GM12878 (cell line): ENCODE measurements around the gene HAUS6. TPM values are rescaled to one million over a fixed set of nuclear protein-coding genes. Genes with fewer than 3 reads are reported as not detected.
A peak's percentile ranks its signal among the peaks of the same experiment; 100 is the strongest.

Source experiments
- CHD2 ChIP-seq: IDR thresholded peaks from 2 replicates; pipeline ENCODE4 v1.6.1; 2011; ENCODE audit warnings: low read depth, low read length, improper control_type of control experiment, borderline replicate concordance
- ETV6 ChIP-seq, 2 experiments: fragments of 450-650 bp in 1 of 2; IDR thresholded peaks in 1 of 2; conservative IDR thresholded peaks in 1 of 2; 2 replicates each; pipeline ENCODE4 v1.6.1; 2014; ENCODE audit warnings: antibody characterized with exemption in 1 of 2, borderline replicate concordance in 1 of 2, low read depth in 1 of 2, mild to moderate bottlenecking in 1 of 2, moderate library complexity in 1 of 2
- HCFC1 ChIP-seq: fragments of 150-350 bp; IDR thresholded peaks from 2 replicates; pipeline ENCODE4 v1.6.1; 2014; ENCODE audit warnings: low read length
- JUNB ChIP-seq: IDR thresholded peaks from 2 replicates; pipeline ENCODE4 v1.6.1; 2016; ENCODE audit warnings: antibody characterized with exemption, mild to moderate bottlenecking
- MEF2A ChIP-seq: IDR thresholded peaks from 2 replicates; pipeline ENCODE4 v1.6.1; 2011; ENCODE audit warnings: low read depth, mild to moderate bottlenecking, low read length, moderate library complexity; ENCODE audit not compliant: insufficient read depth
- MTA2 ChIP-seq: fragments of 450-650 bp; IDR thresholded peaks from 2 replicates; pipeline ENCODE4 v1.6.1; 2016; ENCODE audit warnings: low read depth, mild to moderate bottlenecking, moderate library complexity
- RAD51 ChIP-seq: fragments of 450-650 bp; IDR thresholded peaks from 2 replicates; pipeline ENCODE4 v1.6.1; 2016; ENCODE audit warnings: moderate library complexity, mild to moderate bottlenecking, inconsistent platforms
- SREBF2 ChIP-seq: IDR thresholded peaks from 2 replicates; pipeline ENCODE4 v1.6.1; 2012; ENCODE audit warnings: mild to moderate bottlenecking, low read length
- TCF12 ChIP-seq: IDR thresholded peaks from 2 replicates; pipeline ENCODE4 v1.6.1; 2011; ENCODE audit warnings: low read depth, mild to moderate bottlenecking, low read length
- YBX1 ChIP-seq: fragments of 450-650 bp; IDR thresholded peaks from 2 replicates; pipeline ENCODE4 v1.6.1; 2016; ENCODE audit warnings: antibody characterized with exemption
- ZNF207 ChIP-seq: fragments of 450-650 bp; IDR thresholded peaks from 2 replicates; pipeline ENCODE4 v1.6.1; 2014; ENCODE audit warnings: antibody characterized with exemption, mild to moderate bottlenecking, borderline replicate concordance
- ZNF24 ChIP-seq: fragments of 450-650 bp; IDR thresholded peaks from 2 replicates; pipeline ENCODE4 v1.6.1; 2017; ENCODE audit warnings: antibody characterized with exemption, mild to moderate bottlenecking
- ZZZ3 ChIP-seq: IDR thresholded peaks from 2 replicates; pipeline ENCODE4 v1.6.1; 2011; ENCODE audit warnings: low read depth; ENCODE audit not compliant: control insufficient read depth, insufficient read length
- polyA plus RNA-seq, 11 experiments: library from polyadenylated mRNA; depleted of rRNA in 4 of 11; unstranded in 6 of 11; stranded (reverse) in 5 of 11; fragments of >200 nt; fragmentation: Nextera tagmentation in 4 of 11; fragmentation: Illumina TruSeq in 1 of 11; extraction: Ambion mirVana in 4 of 11; extraction: Trizol in 1 of 11; gene quantifications; 1 replicate in 1 of 11; 2 replicates in 10 of 11; pipeline versions ENCODE4 v1.2.1 to v1.2.3, GENCODE V29; 2011 to 2016; ENCODE audit warnings: inconsistent platforms in 2 of 11, missing spikeins in 2 of 11, low read depth in 1 of 11
- total RNA-seq, 4 experiments: library from RNA; depleted of rRNA in 3 of 4; stranded (reverse); fragments of >200 nt in 3 of 4; fragmentation: Illumina TruSeq in 1 of 4; extraction: Trizol in 1 of 4; gene quantifications; 2 replicates each; pipeline versions ENCODE4 v1.2.1 to v1.2.3, GENCODE V29; 2013 to 2021
- TF ChIP-seq, protein P1 (sequence below): fragments of 450-650 bp; IDR thresholded peaks from 2 replicates; pipeline ENCODE4 v1.6.1; 2018; ENCODE audit warnings: borderline replicate concordance, mild to moderate bottlenecking; ENCODE audit not compliant: partially characterized antibody
- TF ChIP-seq, protein P2 (sequence below), 3 experiments: IDR thresholded peaks in 2 of 3; conservative IDR thresholded peaks in 1 of 3; 2 replicates each; pipeline ENCODE4 v1.5.1; 2011; ENCODE audit warnings: low read depth in 3 of 3, low read length in 3 of 3, mild to moderate bottlenecking in 3 of 3, control low read depth in 2 of 3, moderate library complexity in 2 of 3, inconsistent platforms in 1 of 3, mixed read lengths in 1 of 3; ENCODE audit not compliant: control insufficient read depth in 2 of 3, insufficient read depth in 1 of 3; ENCODE audit errors: extremely low read depth in 1 of 3
- TF ChIP-seq, protein P3 (sequence below): fragments of 450-650 bp; IDR thresholded peaks from 2 replicates; pipeline ENCODE4 v1.6.1; 2017; ENCODE audit warnings: mild to moderate bottlenecking, moderate library complexity
- TF ChIP-seq, protein P4 (sequence below): IDR thresholded peaks from 2 replicates; pipeline ENCODE4 v1.6.1; 2012; ENCODE audit warnings: low read depth, low read length, improper control_type of control experiment

The HAUS6 gene
- total and polyA plus RNA-seq, 10 of the 15 experiments (the other 5 are each of a cell fraction or from before 2014, with no cell fraction given), result 7.1 to 26.8 (median 16.0) TPM

DNA sequence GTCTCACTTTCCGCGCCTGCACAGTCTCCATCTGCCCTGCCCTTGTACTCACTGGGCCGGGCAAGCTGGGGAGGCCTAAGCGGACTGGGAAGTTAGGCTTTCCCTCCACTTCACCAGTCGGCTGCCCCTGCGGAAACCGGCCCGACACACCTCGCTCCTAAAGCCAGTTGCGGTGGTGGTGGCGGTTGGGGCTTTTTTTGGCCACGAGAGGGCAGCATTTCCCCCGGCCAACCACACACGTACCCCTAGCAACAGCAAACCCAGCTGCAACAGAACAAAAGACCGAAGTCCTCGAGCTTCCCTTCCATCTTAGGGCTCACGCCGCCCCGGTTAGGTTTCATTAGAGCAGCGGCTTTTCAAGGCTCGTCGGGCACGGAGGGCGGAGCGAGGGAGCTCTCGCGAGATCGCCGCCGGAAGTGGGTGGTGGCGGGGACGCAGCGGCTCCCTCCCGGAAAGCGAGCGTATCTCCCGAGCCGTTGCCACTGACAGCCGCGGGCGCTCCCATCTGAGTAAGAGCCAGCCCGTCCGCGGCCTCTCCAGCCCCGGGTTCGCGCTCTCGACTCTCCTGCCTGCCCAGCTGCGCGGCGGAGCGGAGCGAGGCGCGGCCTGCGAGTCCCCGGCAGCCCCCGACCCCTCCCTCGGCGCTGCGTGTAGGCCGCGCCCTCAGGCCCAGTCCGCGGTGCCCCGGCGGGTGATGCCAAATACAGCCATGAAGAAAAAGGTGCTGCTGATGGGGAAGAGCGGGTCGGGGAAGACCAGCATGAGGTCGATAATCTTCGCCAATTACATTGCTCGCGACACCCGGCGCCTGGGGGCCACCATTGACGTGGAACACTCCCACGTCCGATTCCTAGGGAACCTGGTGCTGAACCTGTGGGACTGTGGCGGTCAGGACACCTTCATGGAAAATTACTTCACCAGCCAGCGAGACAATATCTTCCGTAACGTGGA, 53.5 kb downstream of the HAUS6 start, which contains the start of gene RRAGA (continued):
- TF ChIP-seq, protein P1, sequence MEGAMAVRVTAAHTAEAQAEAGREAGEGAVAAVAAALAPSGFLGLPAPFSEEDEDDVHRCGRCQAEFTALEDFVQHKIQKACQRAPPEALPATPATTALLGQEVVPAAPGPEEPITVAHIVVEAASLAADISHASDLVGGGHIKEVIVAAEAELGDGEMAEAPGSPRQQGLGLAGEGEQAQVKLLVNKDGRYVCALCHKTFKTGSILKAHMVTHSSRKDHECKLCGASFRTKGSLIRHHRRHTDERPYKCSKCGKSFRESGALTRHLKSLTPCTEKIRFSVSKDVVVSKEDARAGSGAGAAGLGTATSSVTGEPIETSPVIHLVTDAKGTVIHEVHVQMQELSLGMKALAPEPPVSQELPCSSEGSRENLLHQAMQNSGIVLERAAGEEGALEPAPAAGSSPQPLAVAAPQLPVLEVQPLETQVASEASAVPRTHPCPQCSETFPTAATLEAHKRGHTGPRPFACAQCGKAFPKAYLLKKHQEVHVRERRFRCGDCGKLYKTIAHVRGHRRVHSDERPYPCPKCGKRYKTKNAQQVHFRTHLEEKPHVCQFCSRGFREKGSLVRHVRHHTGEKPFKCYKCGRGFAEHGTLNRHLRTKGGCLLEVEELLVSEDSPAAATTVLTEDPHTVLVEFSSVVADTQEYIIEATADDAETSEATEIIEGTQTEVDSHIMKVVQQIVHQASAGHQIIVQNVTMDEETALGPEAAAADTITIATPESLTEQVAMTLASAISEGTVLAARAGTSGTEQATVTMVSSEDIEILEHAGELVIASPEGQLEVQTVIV, result no peak
- TF ChIP-seq MTA2 (peak; percentile 22; the same call in 1 of the 2 replicates), SREBF2 (no peak), CHD2 (peak; percentile 99), RAD51 (no peak), ZZZ3 (no peak), ZNF24 (0 out of 2 replicates have a peak, but pooled peaks have one; percentile 4), YBX1 (no peak), ZNF207 (peak; percentile 75; the same call in 1 of the 2 replicates), HCFC1 (peak; percentile 40; the same call in 1 of the 2 replicates), ETV6 (conservative IDR thresholded peaks at IDR 0.05 in 1 of 2, IDR thresholded peaks at IDR 0.05 in 1 of 2; ENCODE audit: borderline replicate concordance in 1 of 2, low read depth in 1 of 2) (no peak), JUNB (no peak; the same call in 1 of the 2 replicates), TCF12 (peak; percentile 62; the same call in 1 of the 2 replicates), MEF2A (peak; percentile 68; the same call in 1 of the 2 replicates)
- TF ChIP-seq, protein P2, sequence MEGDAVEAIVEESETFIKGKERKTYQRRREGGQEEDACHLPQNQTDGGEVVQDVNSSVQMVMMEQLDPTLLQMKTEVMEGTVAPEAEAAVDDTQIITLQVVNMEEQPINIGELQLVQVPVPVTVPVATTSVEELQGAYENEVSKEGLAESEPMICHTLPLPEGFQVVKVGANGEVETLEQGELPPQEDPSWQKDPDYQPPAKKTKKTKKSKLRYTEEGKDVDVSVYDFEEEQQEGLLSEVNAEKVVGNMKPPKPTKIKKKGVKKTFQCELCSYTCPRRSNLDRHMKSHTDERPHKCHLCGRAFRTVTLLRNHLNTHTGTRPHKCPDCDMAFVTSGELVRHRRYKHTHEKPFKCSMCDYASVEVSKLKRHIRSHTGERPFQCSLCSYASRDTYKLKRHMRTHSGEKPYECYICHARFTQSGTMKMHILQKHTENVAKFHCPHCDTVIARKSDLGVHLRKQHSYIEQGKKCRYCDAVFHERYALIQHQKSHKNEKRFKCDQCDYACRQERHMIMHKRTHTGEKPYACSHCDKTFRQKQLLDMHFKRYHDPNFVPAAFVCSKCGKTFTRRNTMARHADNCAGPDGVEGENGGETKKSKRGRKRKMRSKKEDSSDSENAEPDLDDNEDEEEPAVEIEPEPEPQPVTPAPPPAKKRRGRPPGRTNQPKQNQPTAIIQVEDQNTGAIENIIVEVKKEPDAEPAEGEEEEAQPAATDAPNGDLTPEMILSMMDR (IDR thresholded peaks at IDR 0.05 in 2 of 3, conservative IDR thresholded peaks at IDR 0.05 in 1 of 3; ENCODE audit: control insufficient read depth in 2 of 3, extremely low read depth in 1 of 3, insufficient read depth in 1 of 3, low read depth in 3 of 3, low read length in 3 of 3), result peak; percentile 74 to 89 (median 79)
- TF ChIP-seq, protein P3, sequence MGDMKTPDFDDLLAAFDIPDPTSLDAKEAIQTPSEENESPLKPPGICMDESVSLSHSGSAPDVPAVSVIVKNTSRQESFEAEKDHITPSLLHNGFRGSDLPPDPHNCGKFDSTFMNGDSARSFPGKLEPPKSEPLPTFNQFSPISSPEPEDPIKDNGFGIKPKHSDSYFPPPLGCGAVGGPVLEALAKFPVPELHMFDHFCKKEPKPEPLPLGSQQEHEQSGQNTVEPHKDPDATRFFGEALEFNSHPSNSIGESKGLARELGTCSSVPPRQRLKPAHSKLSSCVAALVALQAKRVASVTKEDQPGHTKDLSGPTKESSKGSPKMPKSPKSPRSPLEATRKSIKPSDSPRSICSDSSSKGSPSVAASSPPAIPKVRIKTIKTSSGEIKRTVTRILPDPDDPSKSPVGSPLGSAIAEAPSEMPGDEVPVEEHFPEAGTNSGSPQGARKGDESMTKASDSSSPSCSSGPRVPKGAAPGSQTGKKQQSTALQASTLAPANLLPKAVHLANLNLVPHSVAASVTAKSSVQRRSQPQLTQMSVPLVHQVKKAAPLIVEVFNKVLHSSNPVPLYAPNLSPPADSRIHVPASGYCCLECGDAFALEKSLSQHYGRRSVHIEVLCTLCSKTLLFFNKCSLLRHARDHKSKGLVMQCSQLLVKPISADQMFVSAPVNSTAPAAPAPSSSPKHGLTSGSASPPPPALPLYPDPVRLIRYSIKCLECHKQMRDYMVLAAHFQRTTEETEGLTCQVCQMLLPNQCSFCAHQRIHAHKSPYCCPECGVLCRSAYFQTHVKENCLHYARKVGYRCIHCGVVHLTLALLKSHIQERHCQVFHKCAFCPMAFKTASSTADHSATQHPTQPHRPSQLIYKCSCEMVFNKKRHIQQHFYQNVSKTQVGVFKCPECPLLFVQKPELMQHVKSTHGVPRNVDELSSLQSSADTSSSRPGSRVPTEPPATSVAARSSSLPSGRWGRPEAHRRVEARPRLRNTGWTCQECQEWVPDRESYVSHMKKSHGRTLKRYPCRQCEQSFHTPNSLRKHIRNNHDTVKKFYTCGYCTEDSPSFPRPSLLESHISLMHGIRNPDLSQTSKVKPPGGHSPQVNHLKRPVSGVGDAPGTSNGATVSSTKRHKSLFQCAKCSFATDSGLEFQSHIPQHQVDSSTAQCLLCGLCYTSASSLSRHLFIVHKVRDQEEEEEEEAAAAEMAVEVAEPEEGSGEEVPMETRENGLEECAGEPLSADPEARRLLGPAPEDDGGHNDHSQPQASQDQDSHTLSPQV, result no peak
- TF ChIP-seq, protein P4, sequence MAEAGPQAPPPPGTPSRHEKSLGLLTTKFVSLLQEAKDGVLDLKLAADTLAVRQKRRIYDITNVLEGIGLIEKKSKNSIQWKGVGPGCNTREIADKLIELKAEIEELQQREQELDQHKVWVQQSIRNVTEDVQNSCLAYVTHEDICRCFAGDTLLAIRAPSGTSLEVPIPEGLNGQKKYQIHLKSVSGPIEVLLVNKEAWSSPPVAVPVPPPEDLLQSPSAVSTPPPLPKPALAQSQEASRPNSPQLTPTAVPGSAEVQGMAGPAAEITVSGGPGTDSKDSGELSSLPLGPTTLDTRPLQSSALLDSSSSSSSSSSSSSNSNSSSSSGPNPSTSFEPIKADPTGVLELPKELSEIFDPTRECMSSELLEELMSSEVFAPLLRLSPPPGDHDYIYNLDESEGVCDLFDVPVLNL, result peak; percentile 36; the same call in 1 of the 2 replicates
